ENCODE measurements around the gene CSNK1D.

The CSNK1D gene

DNA sequence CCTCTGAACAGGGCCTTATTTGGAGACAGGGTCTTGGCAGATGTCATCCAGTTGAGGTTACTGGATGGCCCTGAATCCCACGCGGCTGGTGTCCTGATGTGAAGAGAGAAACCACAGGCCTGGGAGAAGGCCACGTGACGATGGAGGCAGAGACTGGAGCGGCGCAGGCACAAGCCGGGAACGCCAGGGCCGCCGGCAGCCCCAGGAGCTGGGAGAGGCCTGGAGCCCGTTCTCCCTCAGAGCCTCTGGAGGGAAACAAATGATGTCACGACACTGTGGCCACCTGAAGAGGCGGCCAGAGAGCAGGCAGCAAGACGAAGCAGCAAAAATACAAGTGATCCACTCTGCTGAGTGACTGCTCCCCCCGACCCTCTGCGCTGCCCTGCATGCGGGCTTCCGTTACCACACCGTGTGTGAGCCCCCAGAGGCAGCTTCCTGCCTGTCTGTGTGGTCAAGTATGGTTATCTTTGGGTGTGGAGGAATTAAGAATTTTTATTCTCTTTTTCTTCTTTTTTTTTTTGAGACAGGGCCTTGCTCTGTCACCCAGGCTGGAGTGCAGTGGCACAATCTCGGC is 32.3 kb upstream of the CSNK1D start:
- no peak for DNase-seq (ENCODE audit: low read depth)
- H3K4me3 ChIP-seq (ENCODE audit: low read depth, low read length), result no peak overlapping the region
- no peak for TF ChIP-seq CTCF (conservative IDR thresholded peaks at IDR 0.05; ENCODE audit: low read depth, low read length)

- no peak for DNase-seq (ENCODE audit: low read depth)
- TF ChIP-seq CTCF (conservative IDR thresholded peaks at IDR 0.05; ENCODE audit: low read depth, low read length), result no peak
- no peak overlapping the region for H3K4me3 ChIP-seq (ENCODE audit: low read depth, low read length)
Measured at GRCh38 chr17:82304826-82305726, 31.6 kb upstream of the CSNK1D start.

- H3K4me3 ChIP-seq (ENCODE audit: low read depth, low read length), result no peak overlapping the region
- DNase-seq (ENCODE audit: low read depth), result no peak
- TF ChIP-seq CTCF (conservative IDR thresholded peaks at IDR 0.05; ENCODE audit: low read depth, low read length), result no peak
Measured at GRCh38 chr17:82303944-82304808, 30.7 kb upstream of the CSNK1D start.

DNA sequence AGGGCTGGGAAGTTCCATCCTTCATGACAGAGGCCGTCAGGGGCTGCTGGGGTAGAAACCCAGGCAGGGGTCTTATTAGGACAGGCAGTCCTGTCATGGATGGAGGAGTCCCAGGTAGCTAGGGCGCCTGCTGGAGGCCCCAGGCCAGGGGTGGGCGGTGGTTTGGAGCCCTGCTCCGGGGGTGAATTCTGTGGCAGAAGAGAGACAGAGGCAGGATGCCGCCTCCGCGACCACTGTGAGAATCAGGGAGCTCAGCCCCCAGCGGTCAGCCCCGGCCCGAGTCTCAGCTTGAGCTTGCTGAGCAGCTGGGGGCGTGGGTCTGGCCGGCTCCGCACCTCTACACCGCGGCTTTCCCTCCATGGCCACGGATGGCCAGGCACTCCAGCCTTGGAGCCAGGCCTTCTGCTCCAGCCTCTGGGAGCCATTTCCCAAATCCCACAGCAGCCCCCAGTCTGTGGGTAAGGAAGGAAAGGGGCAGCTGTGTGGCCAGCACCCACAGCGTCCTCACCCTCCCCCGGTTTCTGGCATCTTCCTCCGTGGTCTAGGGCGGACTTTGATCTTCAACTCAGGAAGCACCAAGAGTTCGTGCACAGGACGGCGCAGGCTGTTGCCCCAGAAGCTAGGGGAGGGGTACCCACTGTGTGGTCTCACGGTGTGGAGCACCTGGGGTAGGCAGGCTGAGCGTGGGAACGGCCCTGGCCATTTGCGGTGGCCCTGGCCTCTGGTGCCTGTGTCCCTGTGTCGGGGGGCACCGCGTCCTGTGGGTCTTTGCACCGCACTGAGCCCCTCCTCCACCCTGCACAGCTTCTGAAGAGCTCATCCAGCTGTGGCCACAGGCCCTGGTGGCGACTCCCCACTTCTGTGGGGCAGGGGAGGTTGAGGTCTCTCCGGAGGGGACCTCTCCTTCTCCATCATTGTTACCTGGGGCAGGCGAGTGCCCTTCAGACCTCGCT is 29.8 kb upstream of the CSNK1D start:
- no peak for DNase-seq (ENCODE audit: low read depth)
- no peak for TF ChIP-seq CTCF (conservative IDR thresholded peaks at IDR 0.05; ENCODE audit: low read depth, low read length)
- no peak overlapping the region for H3K4me3 ChIP-seq (ENCODE audit: low read depth, low read length)

DNA sequence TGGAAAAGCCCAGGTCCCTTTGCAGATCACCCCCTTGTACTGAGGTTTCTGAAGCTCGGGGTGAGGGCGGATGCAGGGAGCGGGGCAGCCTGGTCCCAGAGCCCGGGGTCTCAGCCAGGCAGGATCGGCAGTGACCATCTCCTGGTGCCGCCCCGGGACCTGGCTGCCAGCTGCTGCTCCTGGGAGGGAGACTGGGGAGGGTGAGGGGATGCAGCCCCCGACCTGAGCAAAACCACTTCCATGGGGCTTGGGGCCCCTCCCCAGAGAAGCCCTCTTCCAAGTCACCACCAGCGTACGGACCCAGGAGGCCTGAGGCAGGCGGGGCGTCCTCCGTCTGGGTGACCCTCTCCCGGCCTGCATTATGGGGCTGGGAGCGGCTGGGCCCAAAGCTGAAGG is 29.1 kb upstream of the CSNK1D start:
- no peak overlapping the region for H3K4me3 ChIP-seq (ENCODE audit: low read depth, low read length)
- DNase-seq (ENCODE audit: low read depth), result no peak
- no peak for TF ChIP-seq CTCF (conservative IDR thresholded peaks at IDR 0.05; ENCODE audit: low read depth, low read length)

GRCh38 chr17:82301916-82302567 is 28.5 kb upstream of the CSNK1D start:
- TF ChIP-seq CTCF (conservative IDR thresholded peaks at IDR 0.05; ENCODE audit: low read depth, low read length), result no peak
- no peak for DNase-seq (ENCODE audit: low read depth)
- no peak overlapping the region for H3K4me3 ChIP-seq (ENCODE audit: low read depth, low read length)

All from choroid plexus epithelial cell (primary cell).